Measurements from ENCODE around the gene FBXL14. TPM values are rescaled to one million over a fixed set of nuclear protein-coding genes. Genes with fewer than 3 reads are reported as not detected.

The FBXL14 gene
- total RNA-seq, 3 donors from 2014 or later (not counting 1 experiment from before 2014, with no cell fraction given): 18.7 to 24.9 (median 22.8) TPM

GRCh38 chr12:1592444-1593173, 1.8 kb downstream of the FBXL14 start:
- Histone ChIP-seq H3K27ac (ENCODE audit: low read length) (peak overlapping the region; percentile 8), H3K4me3 (ENCODE audit: low read length) (peak overlapping the region; percentile 38), H3K4me1 (ENCODE audit: control insufficient read depth, insufficient read depth, low read length) (peaks cover 34% of the 10 kb centered on the region), H3K9me3 (ENCODE audit: control insufficient read depth, insufficient read depth, low read length) (no peaks in the 10 kb centered on the region), H3K27me3 (ENCODE audit: control insufficient read depth, insufficient read depth, low read length) (no peaks in the 10 kb centered on the region), H3K36me3 (ENCODE audit: control insufficient read depth, insufficient read depth, low read length) (peaks cover 3% of the 10 kb centered on the region)
- Mint-ChIP-seq H3K4me1 (peaks cover 63 to 68% of the 10 kb centered on the region in 2 donors), H3K9me3 (no peaks in the 10 kb centered on the region), H3K36me3 (no peaks in the 10 kb centered on the region), H3K27me3 (ENCODE audit: low read depth in 2 of 2) (no peaks in the 10 kb centered on the region), H3K27ac (peak overlapping the region; percentile 76 to 98), H3K4me3 (peak overlapping the region; percentile 92)
- DNase-seq: peak; percentile 27 to 78
- intact Hi-C loops (cut with micrococcal nuclease): loop anchor here (5.0 kb wide), 2 partner anchors 600 to 840 kb away; partner anchors contain the start of genes ERC1 and WNK1
- no peak for TF ChIP-seq CTCF (IDR thresholded peaks at IDR 0.05)
- ATAC-seq: no peak
- 55% methylated on average over 27 of the region's 27 CpGs for WGBS (ENCODE audit: insufficient coverage)

GRCh38 chr12:1591543-1591942, 2.8 kb downstream of the FBXL14 start:
- Histone ChIP-seq H3K4me1 (ENCODE audit: control insufficient read depth, insufficient read depth, low read length) (peaks cover 34% of the 10 kb centered on the region), H3K36me3 (ENCODE audit: control insufficient read depth, insufficient read depth, low read length) (peaks cover 4% of the 10 kb centered on the region)

GRCh38 chr12:1591034-1591433, 3.3 kb downstream of the FBXL14 start:
- WGBS (ENCODE audit: insufficient coverage): 37% methylated on average over 2 of the region's 3 CpGs
- Histone ChIP-seq H3K36me3 (ENCODE audit: control insufficient read depth, insufficient read depth, low read length) (peaks cover 6% of the 10 kb centered on the region), H3K27me3 (ENCODE audit: control insufficient read depth, insufficient read depth, low read length) (no peaks in the 10 kb centered on the region), H3K4me1 (ENCODE audit: control insufficient read depth, insufficient read depth, low read length) (peaks cover 34% of the 10 kb centered on the region), H3K4me3 (ENCODE audit: low read length) (no peak overlapping the region), H3K27ac (ENCODE audit: low read length) (no peak overlapping the region), H3K9me3 (ENCODE audit: control insufficient read depth, insufficient read depth, low read length) (no peaks in the 10 kb centered on the region)
- Mint-ChIP-seq H3K27ac (peak overlapping the region; percentile 12 to 98), H3K9me3 (no peaks in the 10 kb centered on the region), H3K4me3 (peak overlapping the region; percentile 92), H3K36me3 (no peaks in the 10 kb centered on the region), H3K27me3 (ENCODE audit: low read depth in 2 of 2) (no peaks in the 10 kb centered on the region), H3K4me1 (peaks cover 64 to 68% of the 10 kb centered on the region in 2 donors)
- peak in 1 of 2 donors; percentile 81 for DNase-seq
- intact Hi-C loops (cut with micrococcal nuclease): loop anchor here (5.0 kb wide), 2 partner anchors 599 to 839 kb away; partner anchors contain the start of genes ERC1 and WNK1
- ATAC-seq: no peak
- TF ChIP-seq CTCF (IDR thresholded peaks at IDR 0.05): no peak

More at GRCh38 chr12:1591543-1591942, 2.8 kb downstream of the FBXL14 start:
- no peak for DNase-seq
- H3K4me1 Mint-ChIP-seq: peaks cover 64 to 72% of the 10 kb centered on the region in 2 donors
- no peak for TF ChIP-seq CTCF (IDR thresholded peaks at IDR 0.05)
- H3K27ac ChIP-seq (ENCODE audit: low read length): no peak overlapping the region
- no peaks in the 10 kb centered on the region for H3K9me3 Mint-ChIP-seq
- H3K27me3 ChIP-seq (ENCODE audit: control insufficient read depth, insufficient read depth, low read length): no peaks in the 10 kb centered on the region
- H3K27me3 Mint-ChIP-seq (ENCODE audit: low read depth in 2 of 2): no peaks in the 10 kb centered on the region
- no peaks in the 10 kb centered on the region for H3K9me3 ChIP-seq (ENCODE audit: control insufficient read depth, insufficient read depth, low read length)
- 0% methylated on average over 1 of the region's 4 CpGs for WGBS (ENCODE audit: insufficient coverage)
- H3K36me3 Mint-ChIP-seq: no peaks in the 10 kb centered on the region
- no peak for ATAC-seq
- intact Hi-C loops (cut with micrococcal nuclease): loop anchor here (5.0 kb wide), 2 partner anchors 599 to 839 kb away; partner anchors contain the start of genes ERC1 and WNK1
- peak overlapping the region; percentile 92 for H3K4me3 Mint-ChIP-seq
- H3K4me3 ChIP-seq (ENCODE audit: low read length): no peak overlapping the region
- H3K27ac Mint-ChIP-seq: peak overlapping the region; percentile 12 to 98
